ENCODE data around the gene IMMP2L.

DNA sequence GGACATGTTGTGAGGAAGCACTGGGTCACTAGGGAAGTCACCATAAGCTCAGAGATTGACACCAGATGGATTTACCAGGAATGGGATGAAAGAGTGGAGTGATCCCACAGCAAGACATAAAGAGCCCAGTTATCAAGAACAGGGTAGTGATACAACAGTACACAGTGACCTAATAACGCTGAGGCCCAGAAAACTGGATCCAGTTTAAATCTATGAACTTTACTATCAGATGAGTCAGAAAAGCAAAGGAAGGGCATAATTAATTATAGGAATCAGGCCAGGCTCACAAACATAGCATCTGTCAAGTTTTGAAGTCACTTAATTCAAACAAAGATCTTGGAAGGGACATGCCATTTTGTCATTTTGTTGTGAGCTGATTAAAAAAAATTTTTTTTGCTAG lies 397.9 kb downstream of the IMMP2L start:
- TF ChIP-seq ZBTB7A (CRISPR knock-in tag; IDR thresholded peaks at IDR 0.05), result no peak
- TF ChIP-seq JUN (CRISPR knock-in tag; IDR thresholded peaks at IDR 0.05), result no peak
- no peak for TF ChIP-seq ZNF274 (CRISPR knock-in tag; IDR thresholded peaks at IDR 0.05)

Measured in HepG2 (cell line).